ENCODE measurements around the gene DUSP1.

The DUSP1 gene

GRCh38 chr5:172718527-172719114 lies 52.4 kb downstream of the DUSP1 start:
- H3K4me3 ChIP-seq (ENCODE audit: low read length), result no peak overlapping the region
- no peak for TF ChIP-seq CTCF (conservative IDR thresholded peaks at IDR 0.05; ENCODE audit: low read depth, low read length)
- no peak for DNase-seq (ENCODE audit: low read depth)
